Stimulated activated CD8-positive, alpha-beta memory T cell treated with anti-CD3 and anti-CD28 coated beads, Interleukin-2, amount 100 ng/mL, for 48 hours (primary cell): ENCODE results near the gene SORL1-AS1.

Experiments used
- DNase-seq, 2 donors: peaks; one replicate each; pipeline ENCODE4 v3.0.0-alpha.2; 2020; ENCODE audit warnings: low read depth in 2 of 2

SORL1-AS1 gene

GRCh38 chr11:121476379-121477032, 23.7 kb upstream of the SORL1-AS1 start:
- no peak for DNase-seq

DNA sequence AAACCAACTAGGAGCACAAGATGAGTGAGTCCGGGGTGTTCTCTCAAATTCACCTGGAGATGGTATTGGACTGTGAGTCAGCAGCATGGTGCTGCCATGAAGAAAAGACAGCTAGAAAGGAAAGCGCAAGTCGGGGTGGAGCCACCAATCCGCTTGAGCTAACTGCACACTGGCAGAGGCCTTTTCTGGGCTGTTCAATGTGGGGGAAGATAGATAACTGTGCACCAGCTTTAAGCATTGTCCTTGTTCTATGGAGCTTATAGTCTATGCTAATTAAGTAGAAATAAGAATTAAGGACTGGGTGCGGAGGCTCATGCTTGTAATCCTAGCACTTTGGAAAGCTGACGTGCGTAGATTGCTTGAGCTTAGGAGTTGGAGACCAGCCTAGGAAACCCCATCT, 21.9 kb upstream of the SORL1-AS1 start:
- no peak for DNase-seq

- DNase-seq, result no peak
Observed at GRCh38 chr11:121473064-121473777, 20.5 kb upstream of the SORL1-AS1 start.

DNA sequence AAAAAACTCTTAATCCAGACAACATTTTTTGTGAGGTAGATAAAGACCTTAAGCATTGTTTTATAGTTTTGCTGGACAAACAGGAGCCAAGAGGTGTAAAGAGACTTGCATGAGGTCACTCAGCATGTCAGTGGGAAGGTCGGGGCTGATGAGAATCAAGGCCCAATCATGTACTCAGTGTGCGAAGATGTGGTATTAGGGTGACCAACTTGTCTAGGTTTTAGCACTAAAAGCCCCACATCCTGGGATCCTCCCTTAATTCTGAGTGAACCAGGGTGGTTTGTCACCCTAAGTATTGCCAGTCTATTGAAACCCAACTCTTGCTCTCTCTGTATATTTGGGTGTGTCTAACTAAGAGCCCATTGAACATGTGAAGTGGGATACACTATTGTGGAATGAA, 19.5 kb upstream of the SORL1-AS1 start:
- DNase-seq, result no peak

- no peak for DNase-seq
Observed at GRCh38 chr11:121471167-121471566, 18.4 kb upstream of the SORL1-AS1 start.

DNA sequence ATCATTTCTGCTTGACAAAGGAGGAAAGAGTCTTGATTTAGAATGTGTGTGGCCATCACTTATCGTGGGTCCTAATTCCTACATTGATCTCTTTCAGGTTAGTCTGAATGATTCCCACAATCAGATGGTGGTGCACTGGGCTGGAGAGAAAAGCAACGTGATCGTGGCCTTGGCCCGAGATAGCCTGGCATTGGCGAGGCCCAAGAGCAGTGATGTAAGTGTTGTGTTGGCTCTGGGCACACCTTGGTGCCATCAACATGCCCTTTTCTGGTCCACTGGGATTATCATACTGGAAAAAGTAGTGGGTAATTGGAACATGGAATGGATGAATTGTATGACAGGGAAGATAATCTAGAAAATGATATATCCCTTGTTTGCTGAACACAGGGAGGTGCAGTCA, 17.1 kb upstream of the SORL1-AS1 start:
- DNase-seq, result no peak

GRCh38 chr11:121467965-121468364, 15.2 kb upstream of the SORL1-AS1 start:
- peak; percentile 63 to 64 for DNase-seq

DNA sequence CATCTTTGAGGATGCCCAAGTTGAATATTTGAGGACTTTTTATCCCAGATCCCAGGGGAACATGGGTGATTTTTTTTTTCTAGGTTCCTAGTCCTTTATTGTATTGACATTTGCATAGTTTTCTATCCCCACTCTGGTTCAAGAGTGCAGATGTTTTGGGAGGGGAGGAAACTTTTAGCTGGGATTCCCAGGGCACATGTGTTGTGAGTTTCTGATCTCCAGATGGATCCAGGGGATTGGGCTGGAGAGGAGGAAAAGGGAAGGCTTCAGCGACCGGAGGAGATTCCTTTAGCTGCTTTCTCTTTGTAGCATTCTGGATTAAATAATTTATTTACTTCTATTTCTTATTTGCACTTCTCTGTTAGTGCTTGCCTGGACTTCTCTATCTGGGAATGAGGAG, 14.7 kb upstream of the SORL1-AS1 start:
- no peak for DNase-seq

DNA sequence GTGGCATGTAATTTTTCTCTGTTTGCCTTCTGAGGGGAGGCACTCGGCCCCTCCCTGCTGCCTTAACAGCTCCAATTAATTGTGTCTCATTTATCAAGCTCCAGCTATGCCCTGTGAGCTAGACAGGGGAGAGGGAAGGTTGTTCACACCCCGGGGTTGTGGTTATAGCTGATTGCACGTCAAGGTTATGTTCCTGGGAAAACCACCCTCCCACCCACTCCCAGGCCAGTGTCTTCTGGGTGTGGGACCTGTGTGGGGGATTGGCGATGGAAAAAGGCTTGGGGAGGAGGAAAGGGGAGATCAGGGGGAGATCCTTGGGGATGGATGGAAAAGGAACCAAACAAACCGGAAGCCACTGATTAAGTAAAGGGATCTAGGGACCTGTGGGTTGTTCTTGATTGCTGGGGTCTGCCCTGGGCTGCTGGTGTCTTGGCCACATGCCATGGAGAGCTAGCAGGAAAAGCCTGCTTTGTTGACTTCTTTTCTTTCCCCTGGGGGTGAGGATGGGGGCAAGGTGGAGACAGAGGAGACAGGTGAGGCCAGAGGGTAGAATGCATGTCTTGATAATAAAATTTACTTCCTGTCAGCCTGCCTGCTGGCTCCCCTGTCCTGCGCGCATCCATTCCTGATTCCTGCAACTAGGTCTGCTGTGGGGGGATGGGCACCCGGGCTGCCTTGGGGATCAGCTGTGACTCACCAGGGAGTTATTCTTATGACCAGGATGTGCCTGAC, 13.5 kb upstream of the SORL1-AS1 start:
- peak in 1 of 2 donors; percentile 43 for DNase-seq

DNA sequence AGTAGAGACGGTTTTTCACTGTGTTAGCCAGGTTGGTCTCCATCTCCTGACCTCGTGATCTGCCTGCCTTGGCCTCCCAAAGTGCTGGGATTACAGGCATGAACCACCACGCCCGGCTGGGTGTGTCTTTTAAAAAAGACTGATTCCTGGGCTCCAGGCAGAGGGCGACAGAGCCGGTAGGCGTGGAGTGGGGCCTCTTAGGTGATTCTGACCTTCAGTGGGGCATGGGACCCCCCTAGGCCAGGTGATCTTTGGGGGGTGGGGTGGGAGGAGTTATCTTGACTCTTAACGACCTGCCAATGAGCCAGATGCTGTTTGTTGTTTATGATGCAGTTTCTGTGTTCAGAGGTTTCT, 12.9 kb upstream of the SORL1-AS1 start:
- no peak for DNase-seq

- DNase-seq, result peak; percentile 77 to 82
Observed at GRCh38 chr11:121464352-121464946, 11.7 kb upstream of the SORL1-AS1 start.

GRCh38 chr11:121463689-121464335, 11.0 kb upstream of the SORL1-AS1 start:
- no peak for DNase-seq

GRCh38 chr11:121461843-121462242, 9.1 kb upstream of the SORL1-AS1 start:
- no peak for DNase-seq

DNA sequence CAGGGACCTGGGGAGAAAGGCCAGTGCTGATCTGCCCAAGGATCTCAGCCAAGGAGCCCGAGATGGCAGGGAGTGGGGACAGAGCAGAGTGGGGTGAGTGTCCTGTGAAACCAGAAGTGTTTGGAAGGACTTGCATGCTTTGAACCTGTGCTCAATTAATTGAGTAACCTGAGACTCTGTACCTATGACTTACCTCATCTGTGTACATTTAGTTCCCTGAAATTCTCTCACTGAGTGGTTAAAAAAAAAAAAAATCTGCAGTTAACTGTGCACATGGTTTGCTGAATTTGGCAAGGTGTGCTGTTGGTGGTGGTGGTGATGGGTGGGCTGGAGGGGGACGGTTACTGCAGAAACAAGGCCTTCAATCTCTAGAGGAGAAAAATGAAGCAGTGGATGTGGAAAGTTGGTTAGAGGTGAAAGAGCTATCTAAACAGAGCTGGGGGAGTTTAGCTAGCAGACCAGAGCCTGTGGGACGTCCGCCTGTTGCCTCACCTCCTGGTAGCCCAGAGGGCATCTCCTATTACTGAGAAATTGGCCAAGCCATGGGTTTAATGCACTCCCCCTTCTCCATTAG, 8.3 kb upstream of the SORL1-AS1 start:
- DNase-seq, result no peak

DNA sequence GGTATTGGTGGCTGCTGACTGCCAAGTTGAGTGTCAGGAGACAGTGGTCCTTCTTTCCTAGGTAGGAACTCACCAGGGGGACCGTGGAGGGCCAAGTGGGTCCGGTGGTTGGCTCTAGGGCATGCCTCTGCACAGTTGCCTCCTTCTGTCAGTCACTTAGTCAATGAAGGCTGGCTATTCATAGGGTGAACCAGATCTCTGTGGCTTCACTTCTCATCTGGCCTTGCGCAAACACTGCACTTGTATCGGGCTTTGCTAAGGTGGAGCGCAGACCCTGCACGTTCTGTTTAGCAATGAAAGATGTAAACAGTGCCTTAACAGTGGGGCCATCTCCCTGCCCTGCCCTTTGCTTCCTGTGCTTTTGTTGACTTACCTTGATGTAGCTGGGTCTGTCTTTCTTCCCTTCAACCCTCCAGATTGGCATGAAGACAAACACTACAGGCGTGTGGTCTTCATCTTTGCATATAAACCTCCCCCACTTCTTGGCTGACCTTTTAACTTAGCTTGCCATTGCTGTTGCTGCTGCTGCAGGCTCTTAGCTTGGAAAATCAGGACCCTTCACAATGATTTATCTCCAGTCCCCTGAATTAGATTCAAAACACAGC, 6.7 kb upstream of the SORL1-AS1 start:
- no peak for DNase-seq

DNA sequence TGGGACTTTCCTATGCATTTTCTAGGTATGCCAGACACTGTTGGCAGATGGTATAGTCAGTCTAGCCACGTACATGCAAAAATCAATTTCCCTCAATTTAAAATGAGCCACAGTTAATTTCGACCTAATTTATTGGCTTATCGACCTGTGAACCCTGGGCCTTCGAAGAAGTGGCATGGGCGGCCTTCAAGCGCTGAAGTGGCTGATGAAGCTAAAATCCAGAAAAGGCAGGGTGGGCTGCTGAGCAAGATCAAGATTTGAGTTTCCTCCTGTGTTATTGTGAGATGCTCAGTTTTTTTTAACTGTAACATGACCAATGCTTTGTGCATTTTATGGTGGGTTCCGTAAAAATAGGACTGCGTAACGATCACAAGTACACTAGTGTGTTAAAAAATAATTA, 5.8 kb upstream of the SORL1-AS1 start:
- no peak for DNase-seq

- no peak for DNase-seq
Observed at GRCh38 chr11:121456816-121457431, 4.2 kb upstream of the SORL1-AS1 start.

DNA sequence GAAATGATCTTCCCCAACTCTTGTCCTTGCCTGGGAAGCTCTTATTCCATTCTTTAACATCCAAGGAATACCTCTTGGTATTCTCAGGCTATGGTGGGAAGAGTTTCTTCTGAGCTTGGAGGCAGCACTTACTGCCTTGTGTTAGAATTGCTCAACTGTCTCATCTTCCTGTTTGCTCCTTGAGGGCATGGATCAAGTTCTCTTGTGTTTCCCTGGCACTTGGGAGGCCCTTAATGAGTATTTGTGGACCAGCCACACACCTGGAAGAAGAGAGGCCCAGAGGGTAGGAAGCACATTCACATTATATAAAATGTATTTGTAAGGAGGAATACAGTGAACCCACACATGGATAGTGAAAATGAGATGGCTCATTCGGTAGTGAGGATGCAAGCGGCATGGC, 3.4 kb upstream of the SORL1-AS1 start:
- no peak for DNase-seq

GRCh38 chr11:121455115-121455514, 2.3 kb upstream of the SORL1-AS1 start:
- no peak for DNase-seq

DNA sequence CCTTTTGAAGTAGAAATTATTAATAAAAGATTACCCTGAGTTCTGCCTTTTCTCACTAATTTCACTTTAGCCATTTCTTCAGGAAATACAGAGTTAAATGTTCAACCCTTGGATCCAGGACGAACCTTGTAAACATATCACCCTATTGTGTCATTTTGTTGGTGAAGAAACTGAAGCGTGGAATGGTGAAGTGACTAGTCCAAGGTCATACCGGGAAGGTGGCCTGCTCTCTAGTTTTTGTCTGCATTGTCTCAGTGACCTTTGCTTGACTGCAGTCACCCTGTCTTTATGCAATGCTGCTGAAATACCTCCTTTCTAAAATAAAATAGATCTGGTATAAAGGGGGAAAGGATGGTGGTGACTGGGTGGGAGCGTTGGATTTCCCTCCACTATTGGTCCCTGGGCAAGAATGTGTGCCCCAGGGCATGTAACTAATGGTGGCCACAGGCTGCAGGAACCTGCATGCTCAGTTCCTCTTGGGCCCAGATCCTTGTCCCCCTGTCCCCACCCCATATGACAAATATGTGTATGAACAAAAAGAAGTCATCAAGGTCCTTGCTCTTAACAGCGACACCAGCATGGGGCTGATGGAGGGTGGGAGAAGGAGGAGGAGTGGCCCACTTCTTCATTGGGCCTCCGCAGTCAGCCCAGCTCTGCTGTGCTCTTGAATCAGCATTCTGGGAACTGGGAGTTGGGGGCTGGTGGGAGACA, 977 bp upstream of the SORL1-AS1 start:
- no peak for DNase-seq
